AG09309 (cell line): Measurements from ENCODE around the gene PRKG1.

ENCODE experiments used
- DNase-seq: peaks from one replicate; pipeline ENCODE4 v3.0.0-alpha.2; 2010; ENCODE audit warnings: low read depth
- H3K4me3 ChIP-seq: 2 replicates; pipeline ENCODE4 v1.5.1; 2011; ENCODE audit warnings: mild to moderate bottlenecking, low read depth, low read length, moderate library complexity; ENCODE audit not compliant: control insufficient read depth
- TF ChIP-seq, protein P1 (sequence below): IDR thresholded peaks from 2 replicates; pipeline ENCODE4 v1.5.1; 2011; ENCODE audit warnings: mild to moderate bottlenecking, low read depth, low read length, inconsistent platforms; ENCODE audit not compliant: insufficient read depth, control insufficient read depth; ENCODE audit errors: missing control alignments

PRKG1 gene

GRCh38 chr10:52077814-52078213 lies 1003.5 kb downstream of the PRKG1 start:
- TF ChIP-seq, protein P1, sequence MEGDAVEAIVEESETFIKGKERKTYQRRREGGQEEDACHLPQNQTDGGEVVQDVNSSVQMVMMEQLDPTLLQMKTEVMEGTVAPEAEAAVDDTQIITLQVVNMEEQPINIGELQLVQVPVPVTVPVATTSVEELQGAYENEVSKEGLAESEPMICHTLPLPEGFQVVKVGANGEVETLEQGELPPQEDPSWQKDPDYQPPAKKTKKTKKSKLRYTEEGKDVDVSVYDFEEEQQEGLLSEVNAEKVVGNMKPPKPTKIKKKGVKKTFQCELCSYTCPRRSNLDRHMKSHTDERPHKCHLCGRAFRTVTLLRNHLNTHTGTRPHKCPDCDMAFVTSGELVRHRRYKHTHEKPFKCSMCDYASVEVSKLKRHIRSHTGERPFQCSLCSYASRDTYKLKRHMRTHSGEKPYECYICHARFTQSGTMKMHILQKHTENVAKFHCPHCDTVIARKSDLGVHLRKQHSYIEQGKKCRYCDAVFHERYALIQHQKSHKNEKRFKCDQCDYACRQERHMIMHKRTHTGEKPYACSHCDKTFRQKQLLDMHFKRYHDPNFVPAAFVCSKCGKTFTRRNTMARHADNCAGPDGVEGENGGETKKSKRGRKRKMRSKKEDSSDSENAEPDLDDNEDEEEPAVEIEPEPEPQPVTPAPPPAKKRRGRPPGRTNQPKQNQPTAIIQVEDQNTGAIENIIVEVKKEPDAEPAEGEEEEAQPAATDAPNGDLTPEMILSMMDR = no peak
- no peak for DNase-seq

GRCh38 chr10:52078397-52078937 lies 1004.2 kb downstream of the PRKG1 start:
- no peak overlapping the region for H3K4me3 ChIP-seq
- DNase-seq = no peak
- TF ChIP-seq, protein P1 = no peak

More at GRCh38 chr10:52077814-52078213, 1003.5 kb downstream of the PRKG1 start:
- no peak overlapping the region for H3K4me3 ChIP-seq

DNA sequence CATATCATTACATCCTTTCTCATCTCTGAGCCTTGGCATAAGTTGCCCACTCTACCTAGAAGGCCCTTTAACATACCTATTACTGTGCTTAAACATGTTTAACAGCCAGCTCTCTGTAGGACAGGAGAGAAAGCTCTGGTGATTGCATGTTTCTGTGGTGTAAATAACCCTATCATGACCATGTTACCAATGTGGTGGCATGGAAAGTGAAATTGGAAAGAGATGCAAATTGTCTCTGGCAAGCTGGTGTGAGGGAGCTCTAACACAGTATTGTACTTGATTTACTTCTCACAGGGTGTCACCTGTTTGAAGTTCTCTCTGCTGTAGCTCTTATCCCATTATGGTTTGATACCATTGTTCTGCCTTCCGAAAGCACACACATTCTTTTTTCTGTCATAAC lies 1008.0 kb downstream of the PRKG1 start:
- TF ChIP-seq, protein P1 = no peak

DNA sequence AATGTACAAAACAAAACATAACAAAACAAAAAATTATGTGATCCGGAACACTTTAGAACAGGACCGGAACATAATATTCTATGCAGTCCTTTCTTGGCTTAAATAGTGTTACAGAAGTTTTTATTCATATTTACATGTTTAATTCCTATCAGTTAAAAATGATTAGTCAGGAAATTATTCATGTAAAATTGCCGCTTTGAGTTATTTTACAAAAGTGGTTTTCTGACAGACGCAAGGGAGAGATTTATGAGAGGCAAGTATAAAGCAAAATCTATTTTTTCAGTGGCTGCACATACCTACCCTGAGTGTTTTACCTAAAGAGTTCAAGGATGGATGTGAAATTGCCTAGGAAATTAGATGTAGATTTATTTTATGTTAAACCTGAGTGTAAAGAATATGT lies 1009.1 kb downstream of the PRKG1 start:
- no peak for DNase-seq
- TF ChIP-seq, protein P1 = no peak
- no peak overlapping the region for H3K4me3 ChIP-seq

More for the DNA sequence above, 1008.0 kb downstream of the PRKG1 start:
- no peak overlapping the region for H3K4me3 ChIP-seq
- DNase-seq = no peak

DNA sequence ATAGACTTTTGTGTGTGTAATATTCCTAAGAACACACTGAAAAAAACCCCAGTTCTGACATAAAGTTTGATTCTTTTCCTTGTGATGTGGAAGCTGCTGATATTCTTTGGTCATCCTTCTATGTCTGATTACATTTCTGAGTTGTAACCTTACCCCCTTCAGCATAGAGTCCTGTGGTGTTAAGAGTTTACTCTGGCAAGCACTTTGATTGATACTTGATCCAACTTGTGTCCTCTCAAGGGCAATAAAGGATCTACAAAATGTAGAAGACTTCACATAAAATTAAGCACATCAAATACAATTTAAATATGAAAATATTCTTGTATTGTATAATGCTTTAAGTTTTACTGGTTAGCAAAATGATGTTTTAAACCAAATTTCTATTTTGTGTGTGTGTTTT lies 1018.1 kb downstream of the PRKG1 start:
- no peak for DNase-seq
- TF ChIP-seq, protein P1 = no peak
- no peak overlapping the region for H3K4me3 ChIP-seq

GRCh38 chr10:52098130-52098529 lies 1023.8 kb downstream of the PRKG1 start:
- no peak overlapping the region for H3K4me3 ChIP-seq
- TF ChIP-seq, protein P1 = no peak
- DNase-seq = no peak
